HCT116 (cell line): ENCODE results near the gene CLCF1. TPM values are rescaled to one million over a fixed set of nuclear protein-coding genes. Genes with fewer than 3 reads are reported as not detected.

Experiments used
- ATAC-seq: fragments of 200-7000 bp; cut with Tn5 transposase; 2 replicates; pipeline ENCODE4 v1.9.1; 2020; ENCODE audit warnings: mild to moderate bottlenecking, moderate library complexity
- BruUV-seq: library from RNA; stranded (reverse); fragments of 400-500 nt; replicated peaks from 2 replicates; lab custom pipeline; 2021; lab: Mats Ljungman, UMichigan
- CTCF ChIA-PET: fragments of 300-600 bp; sonication (Branson Sonifier 250); formaldehyde crosslinking; loops from one replicate; lab custom pipeline; 2021; ENCODE audit warnings: antibody characterized with exemption; lab: Charles Lee
- POLR2A ChIA-PET: fragments of 300-600, 350-600 bp; sonication (Branson Sonifier 250); formaldehyde crosslinking; loops from one replicate; lab custom pipeline; 2021; ENCODE audit warnings: antibody characterized with exemption; lab: Charles Lee
- RAD21 ChIA-PET, 2 experiments: fragments of 300-600 bp; sonication (Branson Sonifier 250); formaldehyde crosslinking; loops; one replicate each; lab custom pipeline; 2023; ENCODE audit warnings: low total read pairs in 2 of 2; ENCODE audit not compliant: uncharacterized antibody in 2 of 2, unreplicated experiment in 2 of 2, low non-redundant PET in 1 of 2; lab: Charles Lee
- DNase-seq: peaks from one replicate; pipeline ENCODE4 v3.0.0-alpha.2; 2010; ENCODE audit warnings: low read depth, low spot score
- H2AFZ ChIP-seq: fragments of 200-600 bp; shearing (Covaris generic), sonication (generic); 2 replicates; pipeline ENCODE4 v1.6.1; 2017; ENCODE audit warnings: low read depth, mixed run types, mixed read lengths, antibody characterized with exemption, low read length; ENCODE audit not compliant: poor library complexity, severe bottlenecking
- H3K27ac ChIP-seq: 2 replicates; pipeline ENCODE4 v1.5.1; 2012; ENCODE audit warnings: low read depth, low read length
- H3K27me3 ChIP-seq: fragments of 200-600 bp; sonication (generic); 2 replicates; pipeline ENCODE4 v1.6.1; 2016; ENCODE audit warnings: mixed run types, low read length, mixed read lengths; ENCODE audit not compliant: insufficient read depth
- H3K36me3 ChIP-seq, 2 experiments: fragments of 200-500 bp in 1 of 2; fragments of 200-600 bp in 1 of 2; sonication (Bioruptor generic) in 1 of 2; sonication (generic) in 1 of 2; 2 replicates each; pipeline versions ENCODE4 v1.5.1 to v1.6.1; 2014 to 2016; ENCODE audit warnings: low read length in 2 of 2, inconsistent platforms in 1 of 2, mixed read lengths in 1 of 2, mixed run types in 1 of 2; ENCODE audit not compliant: insufficient read depth in 2 of 2, control insufficient read depth in 1 of 2
- H3K4me1 ChIP-seq, 2 experiments: fragments of 200-600 bp in 1 of 2; sonication (generic) in 1 of 2; 2 replicates each; pipeline versions ENCODE4 v1.5.1 to v1.6.1; 2012 to 2017; ENCODE audit warnings: low read length in 2 of 2, inconsistent platforms in 1 of 2, mild to moderate bottlenecking in 1 of 2, mixed read lengths in 1 of 2, mixed run types in 1 of 2, moderate library complexity in 1 of 2; ENCODE audit not compliant: insufficient read depth in 2 of 2, control insufficient read depth in 1 of 2
- H3K4me2 ChIP-seq: fragments of 200-600 bp; sonication (generic); 2 replicates; pipeline ENCODE4 v1.6.1; 2017; ENCODE audit warnings: mixed run types, low read length, mixed read lengths
- H3K4me3 ChIP-seq, 2 experiments: fragments of 200-600 bp in 1 of 2; sonication (generic) in 1 of 2; replicated peaks in 1 of 2; 2 replicates each; pipeline ENCODE4 v1.5.1; 2011 to 2016; ENCODE audit warnings: low read length in 2 of 2, control low read depth in 1 of 2, low read depth in 1 of 2, mild to moderate bottlenecking in 1 of 2, mixed read lengths in 1 of 2, mixed run types in 1 of 2
- H3K79me2 ChIP-seq: fragments of 200-600 bp; sonication (generic); 2 replicates; pipeline ENCODE4 v1.6.1; 2017; ENCODE audit warnings: mild to moderate bottlenecking, mixed run types, low read length, moderate library complexity, mixed read lengths; ENCODE audit not compliant: insufficient read depth
- H3K9ac ChIP-seq: fragments of 200-600 bp; sonication (generic); 2 replicates; pipeline ENCODE4 v1.6.1; 2016; ENCODE audit warnings: low read length, mixed read lengths
- H3K9me2 ChIP-seq: fragments of 200-600 bp; sonication (generic), shearing (Covaris generic); 2 replicates; pipeline ENCODE4 v1.6.1; 2017; ENCODE audit warnings: mixed run types, mild to moderate bottlenecking, moderate library complexity; ENCODE audit not compliant: insufficient read depth
- H3K9me3 ChIP-seq, 2 experiments: fragments of 200-500 bp in 1 of 2; fragments of 200-600 bp in 1 of 2; sonication (Bioruptor generic) in 1 of 2; sonication (generic) in 1 of 2; 2 replicates each; pipeline ENCODE4 v1.6.1; 2014 to 2017; ENCODE audit warnings: low read length in 2 of 2, mixed read lengths in 2 of 2, inconsistent platforms in 1 of 2, low read depth in 1 of 2, mild to moderate bottlenecking in 1 of 2, mixed run types in 1 of 2, moderate library complexity in 1 of 2; ENCODE audit not compliant: control insufficient read depth in 1 of 2, insufficient read depth in 1 of 2
- H4K20me1 ChIP-seq: fragments of 200-600 bp; sonication (generic), shearing (Covaris generic); 2 replicates; pipeline ENCODE4 v1.6.1; 2017; ENCODE audit warnings: mixed run types, mild to moderate bottlenecking, moderate library complexity; ENCODE audit not compliant: insufficient read depth
- CEBPB ChIP-seq: IDR thresholded peaks from 2 replicates; pipeline ENCODE4 v1.6.1; 2012; ENCODE audit warnings: low read depth
- EZH2 ChIP-seq: fragments of 200-600 bp; sonication (generic); IDR thresholded peaks from 2 replicates; pipeline ENCODE4 v1.6.1; 2017; ENCODE audit warnings: antibody characterized with exemption, mixed run types
- EZH2phosphoT487 ChIP-seq: fragments of 200-600 bp; IDR thresholded peaks from 2 replicates; pipeline ENCODE4 v1.6.1; 2018; ENCODE audit warnings: antibody characterized with exemption, borderline replicate concordance
- JUND ChIP-seq: IDR thresholded peaks from 2 replicates; pipeline ENCODE4 v1.6.1; 2012
- POLR2AphosphoS5 ChIP-seq: IDR thresholded peaks from 2 replicates; pipeline ENCODE4 v1.6.1; 2011; ENCODE audit warnings: mild to moderate bottlenecking, low read depth, low read length, moderate library complexity
- SIN3A ChIP-seq: IDR thresholded peaks from 2 replicates; pipeline ENCODE4 v1.6.1; 2012; ENCODE audit warnings: low read depth
- SP1 ChIP-seq: IDR thresholded peaks from 2 replicates; pipeline ENCODE4 v1.6.1; 2012; ENCODE audit warnings: low read depth
- TCF7L2 ChIP-seq: IDR thresholded peaks from 2 replicates; pipeline ENCODE4 v1.7.0; 2011; ENCODE audit warnings: borderline replicate concordance, inconsistent platforms; ENCODE audit not compliant: insufficient read depth, insufficient read length; ENCODE audit errors: extremely low read depth
- ZFX ChIP-seq: fragments of 450-650 bp; IDR thresholded peaks from 2 replicates; pipeline ENCODE4 v1.6.1; 2017
- intact Hi-C: fragments of 100-400 bp; cut with micrococcal nuclease; formaldehyde crosslinking; loops from 2 replicates; pipeline ENCODE4 v1.10.0; 2022
- total RNA-seq: library from RNA; stranded (reverse); gene quantifications from one replicate; pipeline ENCODE4 v1.2.1, GENCODE V29; 2021; ENCODE audit not compliant: unreplicated experiment
- TF ChIP-seq, protein P1 (sequence below), 3 experiments: fragments of 200-600 bp in 1 of 3; sonication (generic) in 1 of 3; IDR thresholded peaks in 2 of 3; conservative IDR thresholded peaks in 1 of 3; 2 replicates each; pipeline ENCODE4 v1.5.1; 2012 to 2017; ENCODE audit warnings: low read depth in 2 of 3, low read length in 2 of 3, antibody characterized with exemption in 1 of 3, borderline replicate concordance in 1 of 3, control low read depth in 1 of 3, mild to moderate bottlenecking in 1 of 3, mixed read lengths in 1 of 3, mixed run types in 1 of 3, moderate library complexity in 1 of 3; ENCODE audit not compliant: insufficient read depth in 1 of 3
- TF ChIP-seq, protein P2 (sequence below): IDR thresholded peaks from 2 replicates; pipeline ENCODE4 v1.6.1; 2012

CLCF1 gene
- total RNA-seq, 1 experiment from 2014 or later, result 12.2 TPM

DNA sequence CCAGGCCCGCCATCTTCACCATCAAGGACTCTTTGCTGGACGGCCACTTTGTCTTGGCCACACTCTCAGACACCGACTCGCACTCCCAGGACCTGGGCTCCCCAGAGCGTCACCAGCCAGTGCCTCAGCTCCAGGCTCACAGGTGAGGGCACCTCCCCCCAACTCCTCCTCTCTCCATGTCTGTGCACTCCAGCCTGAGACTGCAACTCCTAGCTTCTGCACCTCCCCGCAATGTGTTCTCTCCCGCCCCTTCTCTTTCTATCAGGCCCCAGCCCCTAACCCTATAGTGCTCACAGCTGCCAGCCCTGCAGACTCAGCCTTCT, 22.8 kb upstream of the CLCF1 start:
- TF ChIP-seq POLR2AphosphoS5, result no peak
- no peak for TF ChIP-seq SIN3A
- TF ChIP-seq, protein P1, sequence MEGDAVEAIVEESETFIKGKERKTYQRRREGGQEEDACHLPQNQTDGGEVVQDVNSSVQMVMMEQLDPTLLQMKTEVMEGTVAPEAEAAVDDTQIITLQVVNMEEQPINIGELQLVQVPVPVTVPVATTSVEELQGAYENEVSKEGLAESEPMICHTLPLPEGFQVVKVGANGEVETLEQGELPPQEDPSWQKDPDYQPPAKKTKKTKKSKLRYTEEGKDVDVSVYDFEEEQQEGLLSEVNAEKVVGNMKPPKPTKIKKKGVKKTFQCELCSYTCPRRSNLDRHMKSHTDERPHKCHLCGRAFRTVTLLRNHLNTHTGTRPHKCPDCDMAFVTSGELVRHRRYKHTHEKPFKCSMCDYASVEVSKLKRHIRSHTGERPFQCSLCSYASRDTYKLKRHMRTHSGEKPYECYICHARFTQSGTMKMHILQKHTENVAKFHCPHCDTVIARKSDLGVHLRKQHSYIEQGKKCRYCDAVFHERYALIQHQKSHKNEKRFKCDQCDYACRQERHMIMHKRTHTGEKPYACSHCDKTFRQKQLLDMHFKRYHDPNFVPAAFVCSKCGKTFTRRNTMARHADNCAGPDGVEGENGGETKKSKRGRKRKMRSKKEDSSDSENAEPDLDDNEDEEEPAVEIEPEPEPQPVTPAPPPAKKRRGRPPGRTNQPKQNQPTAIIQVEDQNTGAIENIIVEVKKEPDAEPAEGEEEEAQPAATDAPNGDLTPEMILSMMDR (IDR thresholded peaks at IDR 0.05 in 2 of 3, conservative IDR thresholded peaks at IDR 0.05 in 1 of 3; ENCODE audit: borderline replicate concordance in 1 of 3, insufficient read depth in 1 of 3, low read depth in 2 of 3, low read length in 2 of 3), result no peak
- no peak for TF ChIP-seq ZFX
- TF ChIP-seq EZH2phosphoT487, result no peak
- TF ChIP-seq CEBPB, result no peak
- no peak for TF ChIP-seq SP1
- no peak for TF ChIP-seq EZH2
- TF ChIP-seq, protein P2, sequence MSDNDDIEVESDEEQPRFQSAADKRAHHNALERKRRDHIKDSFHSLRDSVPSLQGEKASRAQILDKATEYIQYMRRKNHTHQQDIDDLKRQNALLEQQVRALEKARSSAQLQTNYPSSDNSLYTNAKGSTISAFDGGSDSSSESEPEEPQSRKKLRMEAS, result no peak
- TF ChIP-seq JUND, result no peak
- TF ChIP-seq TCF7L2, result no peak
- ChIA-PET POLR2A (no interaction called here), RAD21 (interaction anchor here in 1 of 2 experiments (0.6 kb wide), 1 partner anchor 41 kb away, joined by 6 read pairs; no protein-coding TSS in a partner anchor), CTCF (no interaction called here)
- H4K20me1 ChIP-seq, result no peaks in the 10 kb centered on the region
- peaks cover 13 to 37% of the 10 kb centered on the region in 2 experiments; a peak in 3 of 4 replicates for H3K36me3 ChIP-seq
- H3K9me3 ChIP-seq, result no peaks in the 10 kb centered on the region
- H3K4me3 ChIP-seq, result no peak overlapping the region
- no peak overlapping the region for H3K9ac ChIP-seq
- H2AFZ ChIP-seq, result no peak overlapping the region
- peaks cover 35% of the 10 kb centered on the region for H3K79me2 ChIP-seq
- H3K4me1 ChIP-seq, result peaks cover 10 to 22% of the 10 kb centered on the region in 2 experiments; a peak in 3 of 4 replicates
- intact Hi-C loops, result no loop called here
- no peaks in the 10 kb centered on the region for H3K9me2 ChIP-seq
- no TSS peak for BruUV-seq
- no peak overlapping the region for H3K4me2 ChIP-seq
- no peak overlapping the region; the same call in 1 of the 2 replicates for H3K27ac ChIP-seq
- no peaks in the 10 kb centered on the region for H3K27me3 ChIP-seq
- ATAC-seq (no peak), DNase-seq (no peak)
